Vagina (tissue), 2 donors: ENCODE measurements around the gene SCAMP4. TPM values are rescaled to one million over a fixed set of nuclear protein-coding genes. Genes with fewer than 3 reads are reported as not detected.

Experiments
- DNase-seq, 2 donors: peaks; one replicate each; pipeline ENCODE4 v3.0.0-alpha.2; 2017; ENCODE audit errors: extremely low spot score in 2 of 2
- H3K27ac ChIP-seq: fragments of 200-600 bp; sonication (generic); one replicate; pipeline ENCODE4 v1.5.1; 2019
- H3K27me3 ChIP-seq: fragments of 200-600 bp; sonication (generic); one replicate; pipeline ENCODE4 v1.5.1; 2019
- H3K36me3 ChIP-seq, 2 donors: fragments of 200-600 bp; sonication (generic); one replicate each; pipeline ENCODE4 v1.5.1; 2017 to 2019
- H3K4me1 ChIP-seq: fragments of 200-600 bp; sonication (generic); one replicate; pipeline ENCODE4 v1.5.1; 2019
- H3K4me3 ChIP-seq, 2 donors: fragments of 200-600 bp; sonication (generic); 1 replicate in 1 of 2; 2 replicates in 1 of 2; pipeline ENCODE4 v1.5.1; 2016 to 2019
- H3K9me3 ChIP-seq: fragments of 200-600 bp; sonication (generic); one replicate; pipeline ENCODE4 v1.5.1; 2019
- CTCF ChIP-seq, 3 experiments: fragments of 450-650 bp in 2 of 3; fragments of 200-600 bp in 1 of 3; sonication (generic) in 1 of 3; IDR thresholded peaks; one replicate each; pipeline ENCODE4 v1.5.1; 2017 to 2019; ENCODE audit warnings: antibody characterized with exemption in 3 of 3, mild to moderate bottlenecking in 2 of 3, moderate library complexity in 2 of 3
- POLR2A ChIP-seq, 2 donors: fragments of 450-650 bp; IDR thresholded peaks; one replicate each; pipeline ENCODE4 v1.6.1; 2017; ENCODE audit warnings: antibody characterized with exemption in 2 of 2, mild to moderate bottlenecking in 2 of 2, moderate library complexity in 2 of 2
- POLR2AphosphoS5 ChIP-seq, 2 donors: sonication (generic); formaldehyde crosslinking; IDR thresholded peaks; one replicate each; pipeline ENCODE4 v1.9.0; 2017; ENCODE audit warnings: antibody characterized with exemption in 2 of 2, mild to moderate bottlenecking in 2 of 2, low read depth in 1 of 2; ENCODE audit not compliant: insufficient read depth in 1 of 2
- intact Hi-C: fragments of 100-400 bp; cut with DNase I; formaldehyde crosslinking; loops from one replicate; pipeline ENCODE4 v1.15.1; 2023
- total RNA-seq: library from RNA; depleted of rRNA; stranded (reverse); fragments of >200 nt; gene quantifications from one replicate; pipeline ENCODE4 v1.2.3, GENCODE V29; 2016

The SCAMP4 gene
- total RNA-seq, 1 donor from 2014 or later, result 51.3 TPM

GRCh38 chr19:1942934-1943555, 37.8 kb downstream of the SCAMP4 start:
- Histone ChIP-seq H3K4me1 (peaks cover 63% of the 10 kb centered on the region), H3K4me3 (peak overlapping the region; percentile 55 to 79), H3K36me3 (no peaks in the 10 kb centered on the region)

GRCh38 chr19:1943661-1944087, 38.5 kb downstream of the SCAMP4 start:
- peaks cover 63% of the 10 kb centered on the region for H3K4me1 ChIP-seq
- no peak for DNase-seq
- intact Hi-C loops, result no loop called here
- no peaks in the 10 kb centered on the region for H3K36me3 ChIP-seq
- TF ChIP-seq POLR2AphosphoS5 (IDR thresholded peaks at IDR 0.05; ENCODE audit: insufficient read depth in 1 of 2, low read depth in 1 of 2) (no peak), CTCF (IDR thresholded peaks at IDR 0.05) (no peak), POLR2A (IDR thresholded peaks at IDR 0.05) (no peak)
- no peaks in the 10 kb centered on the region for H3K9me3 ChIP-seq
- H3K27ac ChIP-seq, result no peak overlapping the region
- no peak overlapping the region for H3K4me3 ChIP-seq
- H3K27me3 ChIP-seq, result no peaks in the 10 kb centered on the region

More at GRCh38 chr19:1942934-1943555, 37.8 kb downstream of the SCAMP4 start:
- no peaks in the 10 kb centered on the region for H3K27me3 ChIP-seq
- intact Hi-C loops, result no loop called here
- peak overlapping the region; percentile 91 for H3K27ac ChIP-seq
- DNase-seq, result no peak
- H3K9me3 ChIP-seq, result no peaks in the 10 kb centered on the region
- no peak for TF ChIP-seq POLR2AphosphoS5 (IDR thresholded peaks at IDR 0.05; ENCODE audit: insufficient read depth in 1 of 2, low read depth in 1 of 2)
- no peak for TF ChIP-seq POLR2A (IDR thresholded peaks at IDR 0.05)
- no peak for TF ChIP-seq CTCF (IDR thresholded peaks at IDR 0.05)

GRCh38 chr19:1944088-1944915, 39.1 kb downstream of the SCAMP4 start:
- Histone ChIP-seq H3K4me3 (no peak overlapping the region), H3K9me3 (no peaks in the 10 kb centered on the region), H3K27me3 (no peaks in the 10 kb centered on the region), H3K4me1 (peaks cover 59% of the 10 kb centered on the region), H3K27ac (no peak overlapping the region), H3K36me3 (no peaks in the 10 kb centered on the region)
- DNase-seq, result no peak
- TF ChIP-seq POLR2AphosphoS5 (IDR thresholded peaks at IDR 0.05; ENCODE audit: insufficient read depth in 1 of 2, low read depth in 1 of 2), result no peak
- no peak for TF ChIP-seq POLR2A (IDR thresholded peaks at IDR 0.05)
- TF ChIP-seq CTCF (IDR thresholded peaks at IDR 0.05), result no peak
- intact Hi-C loops, result no loop called here

GRCh38 chr19:1944916-1945561, 39.8 kb downstream of the SCAMP4 start:
- Histone ChIP-seq H3K4me3 (no peak overlapping the region), H3K9me3 (no peaks in the 10 kb centered on the region), H3K27me3 (no peaks in the 10 kb centered on the region), H3K36me3 (no peaks in the 10 kb centered on the region), H3K4me1 (peaks cover 51% of the 10 kb centered on the region), H3K27ac (no peak overlapping the region)
- intact Hi-C loops, result no loop called here
- no peak for DNase-seq
- TF ChIP-seq POLR2AphosphoS5 (IDR thresholded peaks at IDR 0.05; ENCODE audit: insufficient read depth in 1 of 2, low read depth in 1 of 2) (no peak), POLR2A (IDR thresholded peaks at IDR 0.05) (no peak), CTCF (IDR thresholded peaks at IDR 0.05) (no peak)
